A673 (cell line): Measurements from ENCODE around the gene NINJ1. TPM values are rescaled to one million over a fixed set of nuclear protein-coding genes. Genes with fewer than 3 reads are reported as not detected.

Source experiments
- BruUV-seq: library from RNA; stranded (reverse); fragments of 400-500 nt; replicated peaks from 2 replicates; lab custom pipeline; 2021; lab: Mats Ljungman, UMichigan
- CTCF ChIA-PET: fragments of 300-600 bp; sonication (Branson Sonifier 250); formaldehyde crosslinking; loops from one replicate; lab custom pipeline; 2022; ENCODE audit warnings: antibody characterized with exemption; lab: Charles Lee
- POLR2A ChIA-PET: fragments of 300-600 bp; sonication (Branson Sonifier 250); formaldehyde crosslinking; loops from one replicate; lab custom pipeline; 2022; ENCODE audit warnings: antibody characterized with exemption; ENCODE audit not compliant: low non-redundant PET; lab: Charles Lee
- DNase-seq: peaks from one replicate; pipeline ENCODE4 v3.0.0-alpha.2; 2015; ENCODE audit warnings: low spot score
- H3K27ac ChIP-seq: fragments of 200-600 bp; sonication (generic); 2 replicates; pipeline ENCODE4 v1.5.1; 2016; ENCODE audit warnings: mixed run types, low read depth, mild to moderate bottlenecking, mixed read lengths, antibody characterized with exemption, low read length; ENCODE audit not compliant: poor library complexity, severe bottlenecking
- H3K27me3 ChIP-seq: fragments of 200-600 bp; sonication (generic); replicated peaks from 2 replicates; pipeline ENCODE4 v1.6.1; 2017; ENCODE audit warnings: mixed run types, low read depth, mild to moderate bottlenecking, mixed read lengths, antibody characterized with exemption, low read length; ENCODE audit not compliant: insufficient read depth, poor library complexity
- H3K36me3 ChIP-seq: fragments of 200-600 bp; sonication (generic); 2 replicates; pipeline ENCODE4 v1.6.1; 2016; ENCODE audit warnings: mixed run types, mild to moderate bottlenecking, mixed read lengths, antibody characterized with exemption, low read length; ENCODE audit not compliant: insufficient read depth, poor library complexity, severe bottlenecking
- H3K4me1 ChIP-seq: fragments of 200-600 bp; sonication (generic); 2 replicates; pipeline ENCODE4 v1.6.1; 2017; ENCODE audit warnings: mixed run types, mild to moderate bottlenecking, mixed read lengths, antibody characterized with exemption, low read length; ENCODE audit not compliant: insufficient read depth, poor library complexity, severe bottlenecking
- H3K4me3 ChIP-seq: fragments of 200-600 bp; sonication (generic); 2 replicates; pipeline ENCODE4 v1.5.1; 2016; ENCODE audit warnings: low read depth, mixed run types, mild to moderate bottlenecking, mixed read lengths, low read length; ENCODE audit not compliant: poor library complexity, severe bottlenecking
- H3K9me3 ChIP-seq: fragments of 200-600 bp; sonication (generic); 2 replicates; pipeline ENCODE4 v1.6.1; 2016; ENCODE audit warnings: mixed run types, low read depth, mild to moderate bottlenecking, mixed read lengths, antibody characterized with exemption, low read length; ENCODE audit not compliant: poor library complexity, severe bottlenecking
- CTCF ChIP-seq: fragments of 300-800, 200-600 bp; sonication (generic); conservative IDR thresholded peaks from 2 replicates; pipeline ENCODE4 v1.5.1; 2017; ENCODE audit warnings: low read depth, mild to moderate bottlenecking, antibody characterized with exemption, low read length, moderate library complexity, mixed read lengths
- EZH2 ChIP-seq: fragments of 200-600 bp; sonication (generic); IDR thresholded peaks from 2 replicates; pipeline ENCODE4 v1.6.1; 2017; ENCODE audit warnings: borderline replicate concordance, low read depth, mild to moderate bottlenecking, mixed read lengths, antibody characterized with exemption, low read length; ENCODE audit not compliant: poor library complexity, severe bottlenecking
- intact Hi-C: fragments of 100-400 bp; cut with micrococcal nuclease; formaldehyde crosslinking; loops from one replicate; pipeline ENCODE4 v1.10.0; 2022; ENCODE audit not compliant: unreplicated experiment
- total RNA-seq: library from RNA; stranded (reverse); gene quantifications from 2 replicates; pipeline ENCODE4 v1.2.3, GENCODE V29; 2021

The NINJ1 gene
- total RNA-seq, 1 experiment from 2014 or later, result 9.2 TPM

- intact Hi-C loops, result no loop called here
- Histone ChIP-seq H3K27me3 (no peaks in the 10 kb centered on the region), H3K36me3 (no peaks in the 10 kb centered on the region), H3K4me3 (peak overlapping the region; percentile 86), H3K27ac (peak overlapping the region; percentile 82), H3K4me1 (peaks cover 10% of the 10 kb centered on the region), H3K9me3 (no peaks in the 10 kb centered on the region)
- BruUV-seq, result no TSS peak
- no peak for DNase-seq
- ChIA-PET POLR2A (no interaction called here), CTCF (no interaction called here)
- TF ChIP-seq EZH2 (no peak), CTCF (no peak)
These were observed 841 bp upstream of the NINJ1 start for GRCh38 chr9:93134740-93135444.

- POLR2A ChIA-PET, result no interaction called here
- DNase-seq, result peak; percentile 32
- H3K4me1 ChIP-seq, result peaks cover 10% of the 10 kb centered on the region
- no TSS peak for BruUV-seq
- intact Hi-C loops, result no loop called here
- peak overlapping the region; percentile 82 for H3K27ac ChIP-seq
- H3K36me3 ChIP-seq, result no peaks in the 10 kb centered on the region
- H3K27me3 ChIP-seq, result no peaks in the 10 kb centered on the region
- TF ChIP-seq CTCF (no peak), EZH2 (no peak)
- H3K4me3 ChIP-seq, result peak overlapping the region; percentile 86
- CTCF ChIA-PET, result no interaction called here
- H3K9me3 ChIP-seq, result no peaks in the 10 kb centered on the region
These were observed 403 bp downstream of the NINJ1 start for GRCh38 chr9:93133681-93134014.

- Histone ChIP-seq H3K27me3 (no peaks in the 10 kb centered on the region), H3K4me1 (peaks cover 10% of the 10 kb centered on the region), H3K4me3 (peak overlapping the region; percentile 86), H3K36me3 (no peaks in the 10 kb centered on the region), H3K9me3 (no peaks in the 10 kb centered on the region), H3K27ac (peak overlapping the region; percentile 82)
- no TSS peak for BruUV-seq
- intact Hi-C loops, result no loop called here
- ChIA-PET CTCF (no interaction called here), POLR2A (no interaction called here)
- TF ChIP-seq CTCF (no peak), EZH2 (no peak)
- DNase-seq, result no peak
These were observed 938 bp downstream of the NINJ1 start for GRCh38 chr9:93132946-93133680.
